K562 (cell line): Measurements from ENCODE around the gene TMC5.

ENCODE experiments used
- CBX5 ChIP-seq: IDR thresholded peaks from 2 replicates; pipeline ENCODE4 v1.6.1; 2014; ENCODE audit warnings: low read depth, borderline replicate concordance
- CTCF ChIP-seq, 3 experiments: IDR thresholded peaks in 2 of 3; conservative IDR thresholded peaks in 1 of 3; 2 replicates each; pipeline ENCODE4 v1.5.1; 2011 to 2012; ENCODE audit warnings: low read length in 3 of 3, mild to moderate bottlenecking in 3 of 3, control low read depth in 2 of 3, improper control_type of control experiment in 1 of 3, inconsistent platforms in 1 of 3, low read depth in 1 of 3, mixed read lengths in 1 of 3, moderate library complexity in 1 of 3; ENCODE audit not compliant: insufficient read depth in 2 of 3
- ERF ChIP-seq: fragments of 450-650 bp; formaldehyde crosslinking; IDR thresholded peaks from 2 replicates; pipeline ENCODE4 v1.4.0; 2020; ENCODE audit warnings: mild to moderate bottlenecking, mixed read lengths
- GATA2 ChIP-seq: sonication (generic); formaldehyde crosslinking; IDR thresholded peaks from 2 replicates; pipeline ENCODE4 v1.4.0; 2020; ENCODE audit warnings: mild to moderate bottlenecking, missing genetic modification reagents
- NONO ChIP-seq, 2 experiments: fragments of 200-400 bp in 1 of 2; fragments of 450-650 bp in 1 of 2; formaldehyde crosslinking in 1 of 2; IDR thresholded peaks; 2 replicates each; pipeline ENCODE4 v1.6.1; 2017; ENCODE audit warnings: low read depth in 2 of 2, mild to moderate bottlenecking in 2 of 2, moderate library complexity in 2 of 2, low read length in 1 of 2
- PHF21A ChIP-seq: fragments of 450-650 bp; IDR thresholded peaks from 2 replicates; pipeline ENCODE4 v1.6.1; 2017; ENCODE audit warnings: low read depth, borderline replicate concordance
- STAT6 ChIP-seq: sonication (generic); formaldehyde crosslinking; IDR thresholded peaks from 2 replicates; pipeline ENCODE4 v1.8.1; 2023; ENCODE audit warnings: mild to moderate bottlenecking, missing genetic modification reagents
- TBL1XR1 ChIP-seq, 2 experiments: IDR thresholded peaks; 2 replicates each; pipeline ENCODE4 v1.6.1; 2012; ENCODE audit warnings: improper control_type of control experiment in 2 of 2, low read length in 2 of 2, mild to moderate bottlenecking in 1 of 2
- TEAD1 ChIP-seq, 2 experiments: fragments of 450-650 bp in 1 of 2; sonication (generic) in 1 of 2; formaldehyde crosslinking; IDR thresholded peaks; 2 replicates each; pipeline versions ENCODE4 v1.4.0 to v1.8.0; 2020 to 2022; ENCODE audit warnings: mild to moderate bottlenecking in 2 of 2, missing genetic modification reagents in 1 of 2
- TRIM24 ChIP-seq, 2 experiments: fragments of 450-650 bp; IDR thresholded peaks; 2 replicates each; pipeline ENCODE4 v1.6.1; 2016

- TF ChIP-seq PHF21A (no peak), CBX5 (no peak), NONO (IDR thresholded peaks at IDR 0.05; ENCODE audit: low read depth in 2 of 2, low read length in 1 of 2) (no peak), CTCF (IDR thresholded peaks at IDR 0.05 in 2 of 3, conservative IDR thresholded peaks at IDR 0.05 in 1 of 3; ENCODE audit: insufficient read depth in 2 of 3, low read depth in 1 of 3, low read length in 3 of 3) (no peak), GATA2 (CRISPR knock-in tag) (no peak), STAT6 (CRISPR knock-in tag) (no peak), ERF (no peak), TEAD1 (CRISPR knock-in tag; IDR thresholded peaks at IDR 0.05) (no peak), TBL1XR1 (IDR thresholded peaks at IDR 0.05; ENCODE audit: low read length in 2 of 2) (no peak), TRIM24 (IDR thresholded peaks at IDR 0.05) (no peak)
Observed at GRCh38 chr16:19485611-19486010, 67.9 kb downstream of the TMC5 start.
